Measurements from ENCODE around the gene MCCC1.

GRCh38 chr3:183122257-183122932, 23.1 kb upstream of the MCCC1 start:
- no peak for TF ChIP-seq POLR2A (IDR thresholded peaks at IDR 0.05)
- peak in 5 of 7 experiments; percentile 67 to 83 (median 80) for TF ChIP-seq CTCF (IDR thresholded peaks at IDR 0.05)
- no peak for TF ChIP-seq POLR2AphosphoS5 (IDR thresholded peaks at IDR 0.05)
